NCI-H1417 treated with DMSO at 0.1 percent for 48 hours (cell line): ENCODE results near the gene CCDC86.
"Not testable (repeated sequence)": the region's sequence is repeated elsewhere in the genome, so short reads cannot be mapped to it uniquely, and the experiment has no call there.

ENCODE experiments used
- DNase-seq: peaks from one replicate; lab custom pipeline; 2025; lab: John Stamatoyannopoulos, UW

CCDC86 gene, protein sequence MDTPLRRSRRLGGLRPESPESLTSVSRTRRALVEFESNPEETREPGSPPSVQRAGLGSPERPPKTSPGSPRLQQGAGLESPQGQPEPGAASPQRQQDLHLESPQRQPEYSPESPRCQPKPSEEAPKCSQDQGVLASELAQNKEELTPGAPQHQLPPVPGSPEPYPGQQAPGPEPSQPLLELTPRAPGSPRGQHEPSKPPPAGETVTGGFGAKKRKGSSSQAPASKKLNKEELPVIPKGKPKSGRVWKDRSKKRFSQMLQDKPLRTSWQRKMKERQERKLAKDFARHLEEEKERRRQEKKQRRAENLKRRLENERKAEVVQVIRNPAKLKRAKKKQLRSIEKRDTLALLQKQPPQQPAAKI

DNA sequence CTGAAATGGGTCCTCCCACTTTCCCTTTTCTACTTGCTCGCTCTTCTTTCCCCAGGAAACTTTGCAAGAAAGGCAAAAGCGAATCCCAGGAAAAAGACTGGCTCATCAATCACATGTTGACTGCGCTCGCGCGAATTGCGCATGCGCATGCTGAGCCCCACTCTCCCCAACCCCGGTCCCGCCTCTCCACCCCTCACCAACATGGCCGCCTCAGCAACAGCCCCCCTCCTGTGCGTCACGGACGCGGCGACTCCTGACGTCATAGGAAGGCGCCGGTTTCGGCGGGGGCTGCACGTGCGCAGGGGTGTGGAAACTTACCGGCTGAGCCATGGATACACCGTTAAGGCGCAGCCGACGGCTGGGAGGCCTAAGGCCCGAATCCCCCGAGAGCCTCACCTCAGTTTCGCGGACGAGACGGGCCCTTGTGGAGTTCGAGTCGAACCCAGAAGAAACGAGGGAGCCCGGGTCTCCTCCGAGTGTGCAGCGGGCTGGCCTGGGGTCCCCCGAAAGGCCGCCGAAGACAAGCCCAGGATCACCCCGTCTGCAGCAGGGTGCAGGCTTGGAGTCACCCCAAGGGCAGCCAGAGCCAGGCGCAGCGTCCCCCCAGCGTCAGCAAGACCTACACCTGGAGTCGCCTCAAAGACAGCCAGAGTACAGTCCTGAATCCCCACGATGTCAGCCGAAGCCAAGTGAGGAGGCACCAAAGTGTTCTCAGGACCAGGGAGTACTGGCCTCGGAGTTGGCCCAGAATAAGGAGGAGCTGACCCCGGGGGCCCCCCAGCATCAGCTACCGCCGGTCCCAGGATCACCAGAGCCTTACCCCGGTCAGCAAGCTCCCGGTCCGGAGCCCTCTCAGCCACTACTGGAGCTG is at the start of gene CCDC86:
CCDC86 (plus strand) TSS at position 317 of the 871 bp plus-strand sequence; CDS start at position 329, 12 bp downstream.
- DNase-seq: peak; percentile 77

DNA sequence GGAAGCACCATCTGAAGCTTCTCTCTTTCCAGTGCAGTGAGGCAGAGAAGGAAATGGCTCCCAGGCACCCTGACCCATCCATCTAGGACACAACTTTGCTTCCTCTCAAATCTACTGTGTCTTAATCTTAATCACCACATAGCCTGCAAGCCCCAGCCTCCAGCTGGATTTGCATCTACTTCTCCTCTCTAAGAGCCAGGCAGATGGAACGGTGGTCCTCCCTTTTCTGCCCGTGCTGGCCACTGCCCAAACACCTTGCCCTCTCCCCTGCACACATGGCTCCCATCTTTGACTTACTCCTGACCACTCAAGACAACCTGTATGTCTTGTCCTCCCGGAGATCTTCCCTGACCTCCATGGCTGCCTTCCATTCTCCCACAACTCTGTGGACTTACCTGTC is 49.4 kb upstream of the CCDC86 start:
- DNase-seq: no peak

DNA sequence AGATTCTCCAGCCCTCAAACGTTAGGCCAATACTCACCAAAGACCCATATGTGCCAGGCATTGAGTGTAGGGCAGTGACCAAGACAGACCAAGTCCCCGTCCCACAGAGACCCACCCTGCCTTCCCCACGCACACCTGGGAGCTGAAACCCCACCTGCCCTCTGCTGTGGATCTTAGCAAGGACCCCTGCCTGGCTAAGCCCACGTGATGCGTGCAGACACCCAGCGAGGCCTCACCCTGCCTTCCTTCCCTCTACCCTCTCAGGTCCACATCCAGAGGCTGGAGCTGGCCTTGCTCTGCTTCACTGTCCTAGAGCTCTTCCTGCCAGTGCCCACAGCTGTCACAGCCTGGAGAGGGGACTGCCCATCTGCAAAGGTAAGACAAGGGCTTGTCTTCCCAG is 46.6 kb upstream of the CCDC86 start:
- no peak for DNase-seq

DNA sequence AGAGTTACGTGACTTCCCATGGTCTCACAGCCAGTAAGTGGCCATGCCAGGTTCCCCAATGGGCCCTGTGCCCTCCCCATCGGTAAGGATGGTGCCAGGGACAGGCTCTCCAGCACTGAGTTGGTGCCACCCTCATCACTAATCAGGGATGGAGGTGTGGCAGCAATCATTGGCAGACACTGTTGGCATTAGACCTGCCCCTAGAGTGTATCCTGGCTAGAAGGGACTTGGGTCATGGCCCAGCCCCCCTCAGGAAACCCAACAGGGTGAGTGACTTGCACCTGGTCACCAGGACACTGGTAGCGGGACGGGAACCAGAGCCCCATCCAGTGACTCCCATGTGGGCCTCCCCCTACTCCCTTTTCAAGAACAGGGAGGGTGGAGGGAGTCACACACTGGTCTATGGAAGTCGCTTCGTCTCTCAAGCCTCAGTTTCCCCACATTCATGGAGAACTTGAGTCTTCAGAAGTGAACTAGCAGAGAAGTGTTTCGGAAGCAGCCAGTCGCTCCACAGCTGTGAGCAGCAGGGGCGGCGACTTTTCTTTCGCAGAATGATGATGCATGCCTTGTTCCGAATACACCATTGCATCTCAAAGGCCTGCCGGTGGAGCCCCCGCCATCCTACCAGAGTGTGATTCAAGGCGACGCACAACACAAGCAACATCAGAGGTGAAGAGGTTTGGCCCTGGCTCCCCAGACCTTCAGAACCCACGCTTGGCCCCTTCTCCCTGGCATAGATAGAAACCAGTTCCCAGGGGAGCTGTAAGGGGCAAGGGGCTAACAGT is 43.9 kb upstream of the CCDC86 start:
- DNase-seq: no peak

DNA sequence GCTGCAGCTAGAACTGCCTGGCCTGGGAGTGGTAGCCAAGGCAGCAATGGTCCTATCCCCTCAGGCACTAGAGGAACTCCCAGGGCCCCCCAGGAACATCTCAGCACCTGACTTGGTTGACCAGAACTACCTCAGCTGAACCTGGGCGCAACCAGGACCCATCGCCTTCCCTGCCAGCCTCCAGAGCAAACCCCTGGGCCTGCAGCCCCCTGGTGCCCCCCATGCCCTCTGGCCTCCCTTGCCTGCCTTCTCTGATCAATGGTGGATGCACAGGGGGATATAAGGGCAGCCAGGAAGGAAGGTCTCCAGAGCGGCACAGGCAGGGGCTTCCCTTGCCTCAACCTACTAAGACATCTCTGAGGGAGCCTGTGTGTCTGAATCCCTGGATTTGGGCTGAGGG is 43.3 kb upstream of the CCDC86 start:
- DNase-seq: no peak

DNA sequence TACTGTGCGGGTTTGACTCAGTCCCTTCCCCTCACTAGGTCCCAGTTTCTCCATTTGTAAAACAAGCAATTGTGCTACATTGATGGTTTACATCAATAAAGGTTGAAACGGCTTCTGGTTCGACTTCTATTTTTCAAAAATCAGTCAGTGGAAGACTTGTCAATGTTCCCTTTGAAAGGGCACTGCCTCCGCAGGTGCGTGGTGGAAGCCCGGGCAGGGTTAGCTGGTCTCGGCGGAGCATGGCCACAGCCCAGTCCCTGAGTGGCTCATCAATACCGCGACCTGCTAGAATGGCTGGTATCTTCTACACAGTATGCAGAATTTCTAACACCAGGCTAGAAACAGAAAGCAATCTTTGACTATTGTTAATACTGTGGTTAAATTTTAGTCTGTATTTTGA is 40.7 kb upstream of the CCDC86 start:
- no peak for DNase-seq

DNA sequence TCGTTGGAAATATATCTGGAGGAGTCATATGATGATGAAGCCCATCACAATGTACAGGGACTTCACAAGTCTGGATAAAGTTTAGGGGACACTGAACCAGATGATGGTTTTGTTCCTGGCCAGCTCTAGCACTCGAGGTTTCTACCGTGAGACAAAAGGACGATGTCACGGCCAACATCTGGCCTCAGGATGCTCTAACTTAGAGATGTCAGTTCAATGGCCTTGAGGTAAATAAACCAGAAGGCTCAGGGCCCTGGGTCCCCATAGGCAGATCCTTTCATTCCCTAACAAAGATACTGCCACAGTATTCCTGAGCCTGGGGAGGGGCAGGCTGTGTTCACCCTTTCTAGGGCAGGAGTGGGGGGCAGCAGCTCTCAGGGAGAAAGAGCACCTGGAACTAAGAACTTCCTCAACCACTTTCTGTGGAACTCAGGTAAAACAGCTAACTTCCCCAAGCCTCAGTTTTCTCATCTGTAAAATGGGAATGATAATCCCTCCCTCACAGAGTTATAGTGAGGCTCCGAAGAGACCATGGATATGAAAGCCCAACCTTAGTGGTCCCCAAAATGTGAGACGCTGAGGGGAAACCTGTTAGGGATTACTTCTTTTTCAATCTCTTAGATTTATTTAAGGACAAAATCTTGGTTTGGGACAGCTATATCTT is 38.5 kb upstream of the CCDC86 start:
- no peak for DNase-seq

DNA sequence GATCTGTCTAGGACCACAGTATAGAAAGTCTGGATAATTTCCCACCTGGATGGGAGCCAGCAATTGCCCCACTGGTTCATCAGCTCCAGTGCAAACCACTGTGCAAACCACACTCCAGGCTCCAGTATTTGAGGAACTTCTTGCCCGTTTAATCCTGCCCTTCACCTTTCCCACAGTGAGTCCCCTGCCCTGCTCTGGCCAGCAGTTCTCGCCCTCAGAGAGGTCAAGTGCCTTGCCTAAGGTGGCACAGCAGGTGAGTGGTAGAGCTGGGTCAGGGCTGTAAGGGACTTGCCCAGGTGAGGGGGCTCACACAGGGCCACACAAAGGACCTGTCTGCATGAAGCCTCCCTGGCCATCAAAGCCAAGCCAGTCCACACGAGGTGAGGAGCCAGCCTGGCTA is 32.7 kb upstream of the CCDC86 start:
- no peak for DNase-seq

DNA sequence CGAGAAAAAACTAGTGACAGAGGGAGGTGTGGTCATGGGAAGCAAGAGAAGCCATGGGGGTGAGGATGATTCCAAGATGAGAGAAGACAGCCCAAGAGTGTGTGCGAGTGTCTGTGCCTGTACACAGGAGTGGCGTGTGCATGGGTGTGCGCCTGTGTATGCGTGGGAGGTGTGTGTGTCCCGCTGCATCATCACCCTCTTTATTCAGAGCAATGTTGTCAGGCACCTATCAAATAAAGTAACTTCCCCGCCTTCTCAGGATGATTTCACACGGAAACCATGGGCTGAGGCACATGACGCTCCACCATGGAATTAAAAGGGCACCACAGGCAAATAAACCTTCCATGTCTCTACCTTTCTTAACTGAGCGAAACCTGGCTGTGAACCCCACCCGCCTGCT is 32.2 kb upstream of the CCDC86 start:
- DNase-seq: no peak

DNA sequence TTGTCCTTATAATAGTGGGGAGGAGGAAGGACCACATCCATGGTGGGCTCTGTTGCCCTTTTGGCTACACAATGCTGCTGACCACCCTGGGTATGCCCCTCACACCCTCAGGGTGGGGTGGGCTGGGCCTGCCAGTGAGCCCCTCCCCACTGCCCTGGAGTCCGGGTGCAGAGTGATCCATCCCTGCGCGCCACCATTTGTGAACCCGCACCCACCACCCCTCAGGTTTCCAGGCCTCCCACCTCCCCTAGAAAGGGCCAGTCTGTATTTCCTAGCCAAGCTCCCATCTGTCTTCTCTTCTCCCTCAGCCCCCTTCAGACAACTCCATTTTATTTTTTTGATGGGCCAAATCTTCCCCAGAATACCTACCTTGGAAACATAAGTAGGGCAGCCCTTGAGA is 31.8 kb upstream of the CCDC86 start:
- no peak for DNase-seq

DNA sequence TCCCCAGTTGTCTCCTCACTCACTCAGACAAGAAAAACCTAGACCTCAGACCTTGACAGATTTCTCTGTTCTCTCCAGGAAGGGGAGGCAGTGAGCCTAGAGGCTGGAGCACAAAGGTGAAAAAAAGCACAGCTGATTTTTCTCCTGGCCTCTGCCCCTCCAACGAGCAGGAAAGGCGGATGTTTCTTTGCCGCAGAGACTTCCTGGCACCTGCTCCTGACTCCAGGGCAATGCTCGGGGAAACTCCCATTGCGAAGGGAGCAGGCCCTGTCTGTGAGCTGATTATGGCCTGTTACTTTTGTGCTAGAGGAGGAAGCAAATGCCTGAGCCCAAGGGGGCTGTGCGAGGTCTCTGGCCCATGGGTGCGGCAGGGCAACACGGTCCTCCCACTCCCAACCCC is 31.3 kb upstream of the CCDC86 start:
- no peak for DNase-seq

DNA sequence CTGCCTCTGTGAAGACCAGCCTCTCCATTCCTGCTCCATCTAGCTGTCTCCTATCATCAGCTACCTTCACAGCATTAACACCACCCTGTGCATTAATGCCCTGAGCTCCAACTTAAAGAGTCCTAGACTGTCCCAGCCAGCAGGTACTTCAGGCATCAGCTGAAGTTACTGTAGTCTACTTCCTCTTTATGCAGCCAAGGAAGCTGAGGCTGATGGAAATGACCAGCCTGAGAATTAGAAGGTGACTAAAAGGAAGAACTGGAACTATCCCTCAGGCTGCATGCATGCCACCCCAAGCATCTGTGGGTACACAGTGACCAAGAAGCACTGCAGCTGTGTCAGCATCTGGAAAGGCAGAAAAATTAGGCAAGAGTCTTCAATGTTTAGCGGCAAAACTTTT is 28.6 kb upstream of the CCDC86 start:
- DNase-seq: no peak

DNA sequence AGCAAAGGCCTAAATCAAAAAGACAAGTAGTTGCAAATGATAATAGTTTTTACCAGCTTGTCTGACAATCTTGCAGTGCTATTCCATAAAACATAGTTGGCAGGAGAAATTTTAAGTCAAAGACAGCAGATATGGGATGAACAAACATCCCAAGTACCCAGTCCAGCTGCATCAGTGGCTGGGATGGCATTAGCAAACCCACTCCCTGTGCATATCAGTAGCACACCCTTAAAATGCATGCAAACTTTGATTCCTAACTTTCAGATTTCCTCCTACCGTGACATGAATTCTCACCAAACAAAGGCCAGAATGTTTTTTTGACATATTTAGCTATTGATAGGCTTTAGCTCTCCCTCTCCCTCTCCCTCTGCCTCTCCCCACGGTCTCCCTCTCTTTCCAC is 27.8 kb upstream of the CCDC86 start:
- DNase-seq: no peak

DNA sequence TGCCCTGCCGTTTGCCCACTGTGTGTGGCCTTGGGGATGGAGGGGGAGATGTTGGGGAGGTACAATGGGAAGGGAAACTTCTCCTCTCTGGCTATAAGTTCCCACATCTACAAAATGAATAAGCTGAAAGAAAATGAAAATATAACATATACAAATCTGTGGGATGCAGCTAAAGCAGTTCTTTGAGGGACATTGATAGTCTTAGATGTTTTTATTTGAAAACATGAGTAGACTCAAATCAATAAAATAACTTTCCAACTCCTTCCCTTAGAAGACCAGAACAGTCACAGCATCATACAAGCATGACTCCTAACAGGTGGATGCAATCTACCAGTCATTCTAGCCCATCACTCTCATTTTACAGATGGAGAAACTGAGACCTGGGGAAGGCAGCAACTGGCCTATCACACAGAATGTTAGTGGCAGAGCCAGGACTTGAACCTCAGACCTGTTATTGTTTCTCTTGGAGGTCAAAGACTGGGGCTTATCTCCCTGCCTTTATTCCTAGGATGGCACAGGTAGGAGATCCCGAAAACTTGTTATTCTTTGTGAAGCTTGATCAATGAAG is 25.2 kb upstream of the CCDC86 start:
- no peak for DNase-seq

DNA sequence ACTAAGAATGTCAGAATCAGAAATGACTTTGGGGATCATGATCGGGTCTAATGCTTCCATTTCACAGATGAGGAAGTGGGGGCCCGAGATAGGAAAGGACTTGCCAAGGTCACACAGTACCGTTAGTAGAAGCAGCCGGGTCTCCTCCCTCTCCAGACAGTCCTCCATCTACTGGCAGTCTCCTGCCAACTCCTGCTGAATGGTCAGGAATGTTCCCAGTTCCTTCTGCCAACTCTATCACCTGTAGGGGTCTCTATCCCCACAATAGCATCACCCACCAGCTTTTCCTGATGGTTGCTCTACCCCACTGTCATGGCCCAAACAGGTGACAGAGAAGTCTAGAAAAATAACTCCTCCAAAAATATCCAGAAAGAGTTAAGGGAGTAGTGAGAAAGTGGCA is 23.9 kb upstream of the CCDC86 start:
- DNase-seq: no peak

DNA sequence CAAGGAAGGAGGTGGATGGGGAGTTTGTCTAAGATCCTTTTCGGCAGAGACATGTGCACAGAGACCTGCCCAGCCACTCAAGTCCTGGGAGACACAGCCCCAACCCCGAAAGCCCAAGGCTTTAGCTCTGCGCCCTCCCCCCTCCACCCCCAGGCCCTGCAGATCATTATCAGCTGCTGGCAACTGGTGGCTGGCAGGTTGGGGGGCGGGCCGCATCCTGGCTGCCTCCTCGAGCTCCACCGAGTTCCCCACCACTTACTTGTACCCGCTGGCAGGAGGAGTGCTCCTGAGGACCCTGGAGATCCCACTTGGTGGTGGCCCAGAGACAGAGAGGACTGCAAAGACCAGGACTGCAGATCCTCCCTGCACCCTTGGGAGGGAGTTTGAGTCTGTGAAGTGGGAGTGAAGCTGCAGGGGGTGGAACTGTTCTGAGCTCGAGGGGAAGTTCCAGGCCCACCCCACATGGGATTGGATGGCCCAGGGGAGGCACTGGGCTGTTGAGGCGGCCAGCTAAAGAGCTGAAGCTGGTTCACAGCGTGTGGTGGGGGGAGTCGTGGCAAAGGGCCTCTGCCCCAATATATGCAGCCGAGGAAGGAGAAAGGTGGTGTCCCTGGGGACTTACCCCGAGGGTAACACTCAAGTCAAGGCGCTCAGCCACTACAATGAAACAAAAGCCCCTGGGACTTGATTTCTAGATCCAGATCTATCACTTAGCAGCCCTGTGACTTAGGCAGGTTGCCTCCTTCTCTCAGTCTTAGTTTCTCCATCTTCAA is 19.9 kb upstream of the CCDC86 start:
- no peak for DNase-seq

DNA sequence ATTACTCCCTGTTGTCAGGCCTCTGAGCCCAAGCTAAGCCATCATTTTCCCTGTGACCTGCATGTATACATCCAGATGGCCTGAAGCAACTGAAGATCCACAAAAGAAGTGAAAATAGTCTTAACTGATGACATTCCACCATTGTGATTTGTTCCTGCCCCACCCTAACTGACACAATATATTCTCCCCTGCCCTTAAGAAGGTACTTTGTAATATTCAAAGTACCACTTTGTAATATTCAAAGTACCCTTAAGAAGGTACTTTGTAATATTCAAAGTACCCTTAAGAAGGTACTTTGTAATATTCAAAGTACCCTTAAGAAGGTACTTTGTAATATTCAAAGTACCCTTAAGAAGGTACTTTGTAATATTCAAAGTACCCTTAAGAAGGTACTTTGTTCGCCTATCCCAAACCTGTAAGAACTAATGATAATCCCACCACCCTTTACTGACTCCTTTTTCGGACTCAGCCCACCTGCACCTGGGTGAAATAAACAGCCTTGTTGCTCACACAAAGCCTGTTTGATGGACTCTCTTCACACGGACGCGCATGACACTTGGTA is 18.1 kb upstream of the CCDC86 start:
- DNase-seq: not testable (repeated sequence)

DNA sequence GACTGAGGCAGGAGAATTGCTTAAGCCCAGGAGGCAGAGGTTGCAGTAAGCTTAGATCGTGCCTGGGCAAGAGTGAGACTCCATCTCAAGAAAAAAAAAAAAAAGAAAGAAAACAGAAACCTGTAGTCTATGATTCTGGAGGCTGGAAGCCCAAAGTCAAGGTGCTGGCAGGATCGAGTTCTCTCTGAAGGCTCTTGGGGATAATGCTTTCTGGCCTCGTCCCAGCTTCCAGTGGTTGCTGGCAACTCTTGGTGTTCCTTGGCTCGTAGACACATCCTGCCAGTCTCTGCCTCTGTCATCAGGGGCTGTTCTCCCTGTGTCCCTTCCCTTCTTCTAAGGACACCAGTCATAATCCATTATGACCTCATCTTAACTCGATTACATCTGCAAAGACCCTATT is 16.8 kb upstream of the CCDC86 start:
- DNase-seq: no peak

DNA sequence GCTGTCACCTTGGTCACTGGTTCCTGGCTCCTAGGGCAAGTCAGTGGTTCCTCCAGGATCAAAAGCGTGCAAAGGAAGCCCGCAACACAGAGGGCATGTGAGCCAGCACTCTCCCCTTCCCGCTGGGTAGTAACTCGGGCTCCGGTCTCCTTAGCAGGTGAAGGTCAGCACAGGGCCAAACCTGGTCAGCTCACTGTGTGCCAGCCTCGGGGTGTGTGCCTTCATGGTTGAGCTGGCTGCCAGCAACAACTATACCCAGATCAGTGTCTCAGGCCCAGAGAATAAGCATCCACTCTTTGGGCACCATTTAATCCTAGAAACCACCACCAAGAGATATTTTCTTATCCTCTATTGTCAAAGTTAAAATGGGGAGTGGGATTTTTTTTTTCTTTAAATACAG is 16.1 kb upstream of the CCDC86 start:
- DNase-seq: no peak

DNA sequence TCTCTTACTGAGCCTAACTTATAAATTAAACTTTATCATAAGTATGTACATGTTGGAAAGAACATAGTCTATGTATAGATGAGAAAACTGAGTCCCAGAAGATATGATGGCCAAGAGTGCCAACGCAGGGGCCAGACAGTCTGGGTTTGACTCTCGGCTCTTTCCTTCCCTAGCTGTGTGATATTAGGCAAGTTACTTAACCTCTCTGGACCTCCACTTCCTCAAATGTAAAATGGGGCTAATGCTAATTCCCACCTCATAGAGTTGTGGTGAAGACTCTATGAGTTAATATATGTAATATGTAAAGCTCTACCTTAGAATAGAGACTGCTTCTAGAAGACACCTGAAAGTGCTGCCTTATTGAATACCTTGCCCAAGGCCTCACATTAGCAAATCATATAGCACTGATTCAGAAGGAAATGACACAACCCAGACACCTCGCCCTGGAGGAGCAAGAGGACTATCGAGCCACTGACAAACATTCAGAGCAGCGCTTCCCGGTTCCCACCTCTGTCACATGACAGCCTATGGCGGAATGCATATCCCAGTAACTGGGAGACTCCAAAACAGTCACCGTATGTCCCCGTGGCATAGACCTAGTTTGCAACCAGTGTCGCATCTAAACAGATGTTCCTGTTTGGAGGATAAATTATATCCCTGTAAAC is 11.3 kb upstream of the CCDC86 start:
- DNase-seq: no peak
